HFFc6 (cell line): ENCODE measurements around the gene EFCAB11. TPM values are rescaled to one million over a fixed set of nuclear protein-coding genes. Genes with fewer than 3 reads are reported as not detected.

Experiments used
- DNase-seq: peaks from one replicate; pipeline ENCODE4 v3.0.0-alpha.2; 2018
- H3K27ac Mint-ChIP-seq: 2 replicates; pipeline ENCODE4 v1.8.0; 2020; ENCODE audit warnings: mild to moderate bottlenecking, mixed read lengths
- H3K27me3 Mint-ChIP-seq: 2 replicates; pipeline ENCODE4 v1.8.0; 2021; ENCODE audit warnings: mild to moderate bottlenecking, moderate library complexity, mixed read lengths; ENCODE audit not compliant: insufficient read depth
- H3K36me3 Mint-ChIP-seq: 2 replicates; pipeline ENCODE4 v1.8.0; 2021; ENCODE audit warnings: low read depth, mixed read lengths
- H3K4me1 Mint-ChIP-seq: 2 replicates; pipeline ENCODE4 v1.8.0; 2020; ENCODE audit warnings: low read depth, mixed read lengths
- H3K4me3 Mint-ChIP-seq: 2 replicates; pipeline ENCODE4 v1.8.0; 2020; ENCODE audit warnings: mild to moderate bottlenecking, moderate library complexity, mixed read lengths
- H3K9me3 Mint-ChIP-seq: 2 replicates; pipeline ENCODE4 v1.8.0; 2020; ENCODE audit warnings: mild to moderate bottlenecking, mixed read lengths
- CTCF ChIP-seq: fragments of 200-600 bp; sonication (generic); IDR thresholded peaks from 2 replicates; pipeline ENCODE4 v1.5.0; 2021; ENCODE audit warnings: antibody characterized with exemption, mild to moderate bottlenecking
- total RNA-seq, 6 experiments: library from RNA; stranded (reverse); fragmentation: NEBNext Ultra II Directional; extraction: Animal tissue kit (Norgen Biotek cat#: 25700); gene quantifications; 2 replicates in 1 of 6; 3 replicates in 5 of 6; pipeline ENCODE4 v1.2.3, GENCODE V29; 2021

Gene EFCAB11
- total RNA-seq, 6 experiments from 2014 or later: 6.6 to 8.4 (median 6.9) TPM

GRCh38 chr14:89911010-89911919 is 43.3 kb downstream of the EFCAB11 start:
- H3K4me1 Mint-ChIP-seq: peaks cover 61% of the 10 kb centered on the region
- peak overlapping the region; percentile 98 for H3K27ac Mint-ChIP-seq
- DNase-seq: peak; percentile 38
- H3K4me3 Mint-ChIP-seq: peak overlapping the region; percentile 43
- no peak for TF ChIP-seq CTCF
- no peaks in the 10 kb centered on the region for H3K27me3 Mint-ChIP-seq
- H3K9me3 Mint-ChIP-seq: no peaks in the 10 kb centered on the region
- H3K36me3 Mint-ChIP-seq: peaks cover 4% of the 10 kb centered on the region

GRCh38 chr14:89910691-89911009 is 43.9 kb downstream of the EFCAB11 start:
- H3K4me1 Mint-ChIP-seq: peaks cover 55% of the 10 kb centered on the region
- no peak for TF ChIP-seq CTCF
- DNase-seq: no peak
- H3K4me3 Mint-ChIP-seq: no peak overlapping the region; the same call in 1 of the 2 replicates
- peak overlapping the region; percentile 98 for H3K27ac Mint-ChIP-seq
- H3K9me3 Mint-ChIP-seq: no peaks in the 10 kb centered on the region
- no peaks in the 10 kb centered on the region for H3K27me3 Mint-ChIP-seq
- H3K36me3 Mint-ChIP-seq: peaks cover 4% of the 10 kb centered on the region

- no peak for TF ChIP-seq CTCF
- peaks cover 44% of the 10 kb centered on the region for H3K4me1 Mint-ChIP-seq
- H3K27me3 Mint-ChIP-seq: no peaks in the 10 kb centered on the region
- H3K9me3 Mint-ChIP-seq: no peaks in the 10 kb centered on the region
- no peak for DNase-seq
- peak overlapping the region; percentile 27; the same call in 1 of the 2 replicates for H3K27ac Mint-ChIP-seq
- H3K36me3 Mint-ChIP-seq: peaks cover 4% of the 10 kb centered on the region
- H3K4me3 Mint-ChIP-seq: no peak overlapping the region
These were observed 44.9 kb downstream of the EFCAB11 start for GRCh38 chr14:89909586-89909985.

DNA sequence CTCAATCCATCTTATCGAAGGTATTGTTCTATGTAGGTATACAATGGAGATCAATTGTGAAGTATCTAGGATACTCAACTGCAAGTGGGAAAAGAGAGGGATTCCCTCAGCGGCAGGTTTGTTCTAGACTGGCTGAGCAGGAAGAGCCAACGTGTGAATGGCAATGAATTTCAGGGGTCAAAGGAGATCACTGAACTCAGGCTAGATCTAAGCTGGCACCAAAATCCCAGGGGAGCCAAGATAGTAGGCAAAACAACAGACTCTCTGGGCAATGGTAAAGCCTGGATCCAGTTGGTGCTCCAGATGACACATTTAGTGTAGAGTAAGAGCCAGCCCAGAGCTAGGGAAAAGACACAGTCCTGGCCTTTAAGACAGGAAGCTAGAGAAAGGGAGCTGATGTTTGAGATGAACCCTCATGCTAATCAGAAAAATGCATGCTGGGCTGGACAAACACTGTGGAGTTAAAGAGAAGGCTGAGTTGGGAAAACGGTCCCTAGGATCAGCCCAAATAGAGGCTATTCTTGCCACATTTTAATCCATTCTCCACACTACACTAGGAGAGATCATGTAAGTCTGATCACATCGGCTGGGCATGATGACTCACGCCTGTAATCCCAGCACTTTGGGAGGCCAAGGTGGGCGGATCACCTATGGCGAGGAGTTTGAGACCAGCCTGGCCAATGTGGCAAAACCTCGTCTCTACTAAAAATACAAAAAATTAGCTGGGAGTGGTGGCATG is 45.6 kb downstream of the EFCAB11 start:
- Mint-ChIP-seq H3K4me3 (no peak overlapping the region), H3K27ac (no peak overlapping the region), H3K36me3 (peaks cover 4% of the 10 kb centered on the region), H3K9me3 (no peaks in the 10 kb centered on the region), H3K4me1 (peaks cover 44% of the 10 kb centered on the region), H3K27me3 (no peaks in the 10 kb centered on the region)
- DNase-seq: no peak
- TF ChIP-seq CTCF: no peak

- no peak for TF ChIP-seq CTCF
- Mint-ChIP-seq H3K27me3 (no peaks in the 10 kb centered on the region), H3K36me3 (peaks cover 4% of the 10 kb centered on the region), H3K27ac (no peak overlapping the region), H3K9me3 (no peaks in the 10 kb centered on the region), H3K4me3 (no peak overlapping the region), H3K4me1 (peaks cover 46% of the 10 kb centered on the region)
- no peak for DNase-seq
These were observed 46.9 kb downstream of the EFCAB11 start for GRCh38 chr14:89907655-89908054.
